Ovary (tissue), 9 donors: ENCODE measurements around the gene PMF1. TPM values are rescaled to one million over a fixed set of nuclear protein-coding genes. Genes with fewer than 3 reads are reported as not detected.

Source experiments
- DNase-seq, 5 donors: peaks; one replicate each; pipeline ENCODE4 v3.0.0-alpha.2; 2019 to 2020
- H3K27ac ChIP-seq, 2 donors: fragments of 200-600 bp; one replicate each; pipeline versions ENCODE4 v1.5.1 to v1.8.0; 2019 to 2022
- H3K27me3 ChIP-seq: fragments of 200-600 bp; one replicate; pipeline ENCODE4 v1.8.0; 2022
- H3K36me3 ChIP-seq: fragments of 200-600 bp; sonication (generic); one replicate; pipeline ENCODE4 v1.5.1; 2019
- H3K4me1 ChIP-seq: one replicate; pipeline ENCODE4 v1.8.1; 2013; ENCODE audit warnings: mild to moderate bottlenecking, moderate library complexity; ENCODE audit not compliant: insufficient read depth
- H3K4me3 ChIP-seq: fragments of 200-600 bp; sonication (generic); one replicate; pipeline ENCODE4 v1.5.1; 2017
- H3K9me3 ChIP-seq, 2 donors: fragments of 200-600 bp in 1 of 2; sonication (generic) in 1 of 2; one replicate each; pipeline versions ENCODE4 v1.5.1 to v1.8.1; 2013 to 2019; ENCODE audit warnings: mild to moderate bottlenecking in 1 of 2, moderate library complexity in 1 of 2
- EP300 ChIP-seq: sonication (generic); formaldehyde crosslinking; IDR thresholded peaks from one replicate; pipeline ENCODE4 v1.6.1; 2017; ENCODE audit warnings: antibody characterized with exemption
- POLR2A ChIP-seq: fragments of 450-650 bp; IDR thresholded peaks from one replicate; pipeline ENCODE4 v1.6.1; 2017; ENCODE audit warnings: antibody characterized with exemption, mild to moderate bottlenecking, moderate library complexity
- WGBS, 3 donors: extraction: QIAGEN DNeasy Blood & Tissue Kit in 1 of 3; methylation state at CpG; one replicate each; pipeline versions ENCODE4 v1.1.5 to v1.1.7; 2013 to 2017; 5-methylcytosine and 5-hydroxymethylcytosine counted together
- intact Hi-C, 4 donors: fragments of 100-400 bp; cut with DNase I; formaldehyde crosslinking; loops; one replicate each; pipeline versions ENCODE4 v1.11.0 to v1.15.1; 2022 to 2023
- polyA plus RNA-seq, 2 donors: library from polyadenylated mRNA; stranded (reverse); fragments of 200-250 nt in 1 of 2; fragments of 350-450 nt in 1 of 2; fragmentation: Illumina TruSeq in 1 of 2; extraction: RNeasy Lipid Tissue Mini Kit (QIAGEN cat#74804) in 1 of 2; gene quantifications; one replicate each; pipeline ENCODE4 v1.2.3, GENCODE V29; 2013 to 2014
- total RNA-seq, 7 donors: library from RNA; depleted of rRNA in 2 of 7; stranded (reverse); fragments of >200 nt in 2 of 7; fragmentation: NEBNext Ultra II Directional in 3 of 7; extraction: Animal tissue kit (Norgen Biotek cat#: 25700) in 3 of 7; gene quantifications; one replicate each; pipeline versions ENCODE4 v1.1.0 to v1.2.4, GENCODE V29; 2016 to 2023
- TF ChIP-seq, protein P1 (sequence below), 3 donors: fragments of 450-650 bp in 2 of 3; fragments of 200-600 bp in 1 of 3; IDR thresholded peaks; one replicate each; pipeline versions ENCODE4 v1.5.1 to v1.8.0; 2016 to 2022; ENCODE audit warnings: antibody characterized with exemption in 3 of 3, mild to moderate bottlenecking in 1 of 3
- donor health status: DM: no; HTN: no; CAD: no; lungs with moderate emphysema.
- donor health status: DM: no; HTN: no; CAD: no.
- donor health status: Bipolar disorder and iron deficiency.
- donor health status: DM: yes; HTN: yes; CAD: no.
- donor health status: DM: no; HTN: no; CAD: no.
- donor health status: DM: yes; HTN: yes; CAD: no.

The PMF1 gene
- total and polyA plus RNA-seq, 9 donors = 35.0 to 84.2 (median 53.0) TPM

DNA sequence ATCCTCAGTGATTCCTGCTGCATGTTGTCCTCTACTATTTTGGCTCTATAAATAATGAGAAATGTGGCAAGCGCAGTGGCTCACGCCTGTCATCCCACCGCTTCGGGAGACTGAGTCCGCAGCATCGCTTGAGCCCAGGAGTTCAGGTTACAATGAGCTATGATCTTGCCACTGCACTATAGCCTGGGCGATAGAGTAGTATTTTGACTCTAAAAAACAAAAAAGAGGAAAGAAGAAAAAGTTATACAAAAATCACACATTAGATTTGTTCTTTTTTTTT is 19.7 kb upstream of the PMF1 start:
- no peaks in the 10 kb centered on the region for H3K9me3 ChIP-seq
- TF ChIP-seq, protein P1, sequence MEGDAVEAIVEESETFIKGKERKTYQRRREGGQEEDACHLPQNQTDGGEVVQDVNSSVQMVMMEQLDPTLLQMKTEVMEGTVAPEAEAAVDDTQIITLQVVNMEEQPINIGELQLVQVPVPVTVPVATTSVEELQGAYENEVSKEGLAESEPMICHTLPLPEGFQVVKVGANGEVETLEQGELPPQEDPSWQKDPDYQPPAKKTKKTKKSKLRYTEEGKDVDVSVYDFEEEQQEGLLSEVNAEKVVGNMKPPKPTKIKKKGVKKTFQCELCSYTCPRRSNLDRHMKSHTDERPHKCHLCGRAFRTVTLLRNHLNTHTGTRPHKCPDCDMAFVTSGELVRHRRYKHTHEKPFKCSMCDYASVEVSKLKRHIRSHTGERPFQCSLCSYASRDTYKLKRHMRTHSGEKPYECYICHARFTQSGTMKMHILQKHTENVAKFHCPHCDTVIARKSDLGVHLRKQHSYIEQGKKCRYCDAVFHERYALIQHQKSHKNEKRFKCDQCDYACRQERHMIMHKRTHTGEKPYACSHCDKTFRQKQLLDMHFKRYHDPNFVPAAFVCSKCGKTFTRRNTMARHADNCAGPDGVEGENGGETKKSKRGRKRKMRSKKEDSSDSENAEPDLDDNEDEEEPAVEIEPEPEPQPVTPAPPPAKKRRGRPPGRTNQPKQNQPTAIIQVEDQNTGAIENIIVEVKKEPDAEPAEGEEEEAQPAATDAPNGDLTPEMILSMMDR (IDR thresholded peaks at IDR 0.05) = no peak
- TF ChIP-seq EP300 = no peak
- no peak for TF ChIP-seq POLR2A
- no peak for DNase-seq
- H3K36me3 ChIP-seq = no peaks in the 10 kb centered on the region
- peak overlapping the region; percentile 97 for H3K4me3 ChIP-seq
- no peak overlapping the region for H3K27ac ChIP-seq
- H3K27me3 ChIP-seq = no peaks in the 10 kb centered on the region
- intact Hi-C loops = no loop called here
- WGBS, 3 donors = 75 to 77% (median 76%) methylated on average over 7 of the region's 7 CpGs
- H3K4me1 ChIP-seq = no peaks in the 10 kb centered on the region

GRCh38 chr1:156193488-156194299 is 19.1 kb upstream of the PMF1 start, which contains the start of gene SLC25A44:
SLC25A44 (plus strand) TSS chr1:156194104; CDS start chr1:156199848, 5,744 bp downstream.
- H3K27ac ChIP-seq = peak within 1 kb of the TSS in 1 of 2 donors; percentile 57
- intact Hi-C loops = no loop called here
- TF ChIP-seq, protein P1 (IDR thresholded peaks at IDR 0.05) = peak; percentile 68 to 84 (median 72)
- TF ChIP-seq EP300 = peak; percentile 90
- peak; percentile 45 for TF ChIP-seq POLR2A
- WGBS, 3 donors = 2 to 4% (median 2%) methylated on average over 59 of the region's 59 CpGs
- no peaks in the 10 kb centered on the region for H3K27me3 ChIP-seq
- H3K4me3 ChIP-seq = peak within 1 kb of the TSS; percentile 97
- H3K9me3 ChIP-seq = no peaks in the 10 kb centered on the region
- DNase-seq = peak; percentile 96 to 99 (median 98)
- H3K4me1 ChIP-seq = no peaks in the 10 kb centered on the region
- H3K36me3 ChIP-seq = no peaks in the 10 kb centered on the region

DNA sequence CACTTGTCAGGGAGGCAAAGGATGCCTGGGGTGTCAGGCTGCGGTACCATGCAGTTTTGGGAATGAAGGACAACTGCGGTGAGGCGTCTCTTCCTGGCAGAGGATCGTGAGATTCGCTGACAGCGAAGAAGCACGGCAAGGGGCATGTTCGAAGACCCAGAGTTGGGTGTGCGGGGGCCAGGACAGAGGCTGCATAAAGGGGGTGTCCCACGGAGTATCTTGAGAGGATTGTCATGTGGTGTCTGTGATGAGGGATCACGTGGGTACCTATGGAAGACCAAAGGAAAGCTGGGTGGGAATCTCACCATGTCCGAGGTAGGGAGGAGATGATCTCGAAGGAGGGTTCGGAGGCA is 18.5 kb upstream of the PMF1 start:
- Histone ChIP-seq H3K4me1 (no peaks in the 10 kb centered on the region), H3K36me3 (no peaks in the 10 kb centered on the region), H3K27ac (peak overlapping the region in 1 of 2 donors; percentile 57), H3K4me3 (peak overlapping the region; percentile 97), H3K27me3 (no peaks in the 10 kb centered on the region), H3K9me3 (no peaks in the 10 kb centered on the region)
- no peak for DNase-seq
- 8 to 9% (median 8%) methylated on average over 14 of the region's 14 CpGs for WGBS, 3 donors
- intact Hi-C loops = no loop called here
- TF ChIP-seq, protein P1 (IDR thresholded peaks at IDR 0.05) = no peak
- TF ChIP-seq EP300 (no peak), POLR2A (no peak)

DNA sequence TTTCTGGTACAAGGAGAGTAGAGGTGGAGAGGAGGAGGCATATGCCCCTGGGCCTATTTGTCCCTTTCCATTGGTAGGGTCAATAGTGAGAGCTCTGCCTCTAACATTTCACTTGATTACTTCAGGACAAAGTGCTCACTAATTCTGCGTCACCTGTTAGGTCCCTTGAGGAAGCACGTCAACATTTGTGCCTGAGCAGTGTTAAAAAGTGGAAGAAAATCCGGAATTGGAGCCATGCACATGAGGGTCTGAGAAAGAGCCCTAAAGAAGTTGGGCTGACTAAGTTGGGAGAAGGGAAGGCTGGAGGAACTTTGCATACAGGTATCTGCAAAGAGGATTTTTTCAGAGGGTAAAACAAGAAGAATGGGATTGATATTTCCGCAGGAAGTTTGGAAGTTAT is 17.0 kb upstream of the PMF1 start:
- TF ChIP-seq EP300 = no peak
- TF ChIP-seq, protein P1 (IDR thresholded peaks at IDR 0.05) = no peak
- no peak for TF ChIP-seq POLR2A
- H3K36me3 ChIP-seq = no peaks in the 10 kb centered on the region
- DNase-seq = no peak
- no peaks in the 10 kb centered on the region for H3K4me1 ChIP-seq
- no peak overlapping the region for H3K4me3 ChIP-seq
- H3K27me3 ChIP-seq = no peaks in the 10 kb centered on the region
- no peak overlapping the region for H3K27ac ChIP-seq
- H3K9me3 ChIP-seq = no peaks in the 10 kb centered on the region
- intact Hi-C loops = no loop called here
- WGBS, 3 donors = 74 to 81% (median 80%) methylated on average over 4 of the region's 4 CpGs
